NB4 (cell line): ENCODE data around the gene ZFP91.

Experiments
- DNase-seq: peaks from one replicate; pipeline ENCODE4 v3.0.0; 2010; ENCODE audit warnings: low read depth
- H3K4me3 ChIP-seq: one replicate; pipeline ENCODE4 v1.5.1; 2011; ENCODE audit warnings: mild to moderate bottlenecking, low read depth, low read length, moderate library complexity
- CTCF ChIP-seq: IDR thresholded peaks from one replicate; pipeline ENCODE4 v1.5.1; 2012; ENCODE audit warnings: low read depth, low read length
- MAX ChIP-seq: IDR thresholded peaks from 2 replicates; pipeline ENCODE4 v1.6.1; 2011; ENCODE audit warnings: low read depth, low read length
- MYC ChIP-seq: IDR thresholded peaks from 2 replicates; pipeline ENCODE4 v1.6.1; 2011; ENCODE audit warnings: low read depth, low read length
- POLR2A ChIP-seq: IDR thresholded peaks from 2 replicates; pipeline ENCODE4 v1.6.1; 2011; ENCODE audit warnings: mild to moderate bottlenecking; ENCODE audit not compliant: insufficient read length; ENCODE audit errors: extremely low read depth

Gene ZFP91

GRCh38 chr11:58622344-58622743 lies 43.5 kb downstream of the ZFP91 start, which contains the start of gene CNTF:
Gene CNTF (plus strand): TSS chr11:58622665. CDS start chr11:58622753, 88 bp downstream.
- no peak for DNase-seq
- TF ChIP-seq MYC, result no peak
- no peak for TF ChIP-seq POLR2A
- TF ChIP-seq MAX, result no peak
- TF ChIP-seq CTCF, result no peak
- no peak within 1 kb of the TSS for H3K4me3 ChIP-seq

GRCh38 chr11:58625086-58625485 lies 46.2 kb downstream of the ZFP91 start:
- DNase-seq, result no peak
- TF ChIP-seq POLR2A (no peak), CTCF (no peak), MYC (no peak), MAX (no peak)
- no peak overlapping the region for H3K4me3 ChIP-seq

- no peak for DNase-seq
- no peak overlapping the region for H3K4me3 ChIP-seq
- TF ChIP-seq CTCF, result no peak
- no peak for TF ChIP-seq POLR2A
- TF ChIP-seq MAX, result no peak
- no peak for TF ChIP-seq MYC
Measured at GRCh38 chr11:58625826-58626460, 47.1 kb downstream of the ZFP91 start.

GRCh38 chr11:58626934-58627483 lies 48.1 kb downstream of the ZFP91 start:
- no peak for DNase-seq
- H3K4me3 ChIP-seq, result no peak overlapping the region
- TF ChIP-seq MYC (no peak), POLR2A (no peak), MAX (no peak)

GRCh38 chr11:58628446-58628845 lies 49.6 kb downstream of the ZFP91 start:
- H3K4me3 ChIP-seq, result no peak overlapping the region
- no peak for TF ChIP-seq POLR2A
- TF ChIP-seq MYC, result no peak
- no peak for TF ChIP-seq MAX
- DNase-seq, result no peak

GRCh38 chr11:58629857-58630256 lies 51.0 kb downstream of the ZFP91 start:
- H3K4me3 ChIP-seq, result no peak overlapping the region
- DNase-seq, result peak; percentile 62

More at GRCh38 chr11:58629857-58630256, 51.0 kb downstream of the ZFP91 start:
- TF ChIP-seq CTCF (peak; percentile 52), POLR2A (no peak)
